HL-60 (cell line): ENCODE results near the gene TEX29.

Experiments used
- DNase-seq, 2 experiments: peaks; one replicate each; pipeline ENCODE4 v3.0.0-alpha.2; 2010 to 2020; ENCODE audit warnings: low read depth in 1 of 2, low spot score in 1 of 2
- H3K27ac ChIP-seq: fragments of 250-450 bp; sonication (Bioruptor Pico); replicated peaks from 2 replicates; pipeline ENCODE4 v1.5.1; 2020; ENCODE audit warnings: mild to moderate bottlenecking, moderate library complexity
- H3K27me3 ChIP-seq: fragments of 250-450 bp; sonication (Bioruptor Pico); 2 replicates; pipeline ENCODE4 v1.5.1; 2021; ENCODE audit warnings: mild to moderate bottlenecking, moderate library complexity; ENCODE audit not compliant: insufficient read depth, poor library complexity, severe bottlenecking
- H3K4me3 ChIP-seq: replicated peaks from 2 replicates; pipeline ENCODE4 v1.5.1; 2011; ENCODE audit warnings: mild to moderate bottlenecking, control low read depth, low read length; ENCODE audit not compliant: insufficient read depth
- CTCF ChIP-seq: IDR thresholded peaks from one replicate; pipeline ENCODE4 v1.5.1; 2011; ENCODE audit warnings: low read length, control low read depth, inconsistent platforms; ENCODE audit not compliant: insufficient read depth
- GABPA ChIP-seq: IDR thresholded peaks from 2 replicates; pipeline ENCODE4 v1.6.1; 2012; ENCODE audit warnings: low read depth
- POLR2AphosphoS5 ChIP-seq: IDR thresholded peaks from 2 replicates; pipeline ENCODE4 v1.6.1; 2012; ENCODE audit warnings: low read depth
- SPI1 ChIP-seq: IDR thresholded peaks from 2 replicates; pipeline ENCODE4 v1.6.1; 2012; ENCODE audit warnings: low read depth, mild to moderate bottlenecking, borderline replicate concordance
- TF ChIP-seq, protein P1 (sequence below): IDR thresholded peaks from 2 replicates; pipeline ENCODE4 v1.6.1; 2012; ENCODE audit warnings: low read depth; ENCODE audit not compliant: insufficient replicate concordance

Gene TEX29

DNA sequence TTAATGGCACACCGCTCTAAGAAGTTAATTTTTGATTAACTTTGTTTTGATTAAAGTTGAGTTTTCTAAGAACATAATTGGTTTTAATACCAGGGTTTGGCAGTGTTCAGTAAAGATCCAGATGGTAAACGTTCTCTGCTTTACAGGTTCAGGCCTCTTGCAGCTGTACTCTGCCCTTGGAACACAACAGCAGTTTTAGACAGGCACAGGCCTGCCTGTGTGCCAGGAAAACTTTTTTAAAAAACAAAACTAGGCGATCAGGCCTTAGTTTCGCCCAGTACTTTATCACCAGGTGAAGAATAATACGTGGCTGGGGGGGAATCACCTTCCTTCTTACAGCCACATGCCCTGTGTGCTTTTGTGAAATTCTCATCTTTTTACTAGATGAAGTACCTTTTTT is 38.0 kb upstream of the TEX29 start:
- Histone ChIP-seq H3K4me3 (no peak overlapping the region), H3K27ac (no peak overlapping the region), H3K27me3 (no peaks in the 10 kb centered on the region)
- TF ChIP-seq CTCF (no peak), GABPA (no peak), POLR2AphosphoS5 (no peak)
- no peak for DNase-seq

GRCh38 chr13:111282997-111283396 is 37.4 kb upstream of the TEX29 start:
- Histone ChIP-seq H3K27me3 (no peaks in the 10 kb centered on the region), H3K4me3 (no peak overlapping the region), H3K27ac (no peak overlapping the region)
- TF ChIP-seq POLR2AphosphoS5: no peak
- TF ChIP-seq CTCF: no peak
- no peak for TF ChIP-seq SPI1
- no peak for TF ChIP-seq GABPA
- TF ChIP-seq, protein P1, sequence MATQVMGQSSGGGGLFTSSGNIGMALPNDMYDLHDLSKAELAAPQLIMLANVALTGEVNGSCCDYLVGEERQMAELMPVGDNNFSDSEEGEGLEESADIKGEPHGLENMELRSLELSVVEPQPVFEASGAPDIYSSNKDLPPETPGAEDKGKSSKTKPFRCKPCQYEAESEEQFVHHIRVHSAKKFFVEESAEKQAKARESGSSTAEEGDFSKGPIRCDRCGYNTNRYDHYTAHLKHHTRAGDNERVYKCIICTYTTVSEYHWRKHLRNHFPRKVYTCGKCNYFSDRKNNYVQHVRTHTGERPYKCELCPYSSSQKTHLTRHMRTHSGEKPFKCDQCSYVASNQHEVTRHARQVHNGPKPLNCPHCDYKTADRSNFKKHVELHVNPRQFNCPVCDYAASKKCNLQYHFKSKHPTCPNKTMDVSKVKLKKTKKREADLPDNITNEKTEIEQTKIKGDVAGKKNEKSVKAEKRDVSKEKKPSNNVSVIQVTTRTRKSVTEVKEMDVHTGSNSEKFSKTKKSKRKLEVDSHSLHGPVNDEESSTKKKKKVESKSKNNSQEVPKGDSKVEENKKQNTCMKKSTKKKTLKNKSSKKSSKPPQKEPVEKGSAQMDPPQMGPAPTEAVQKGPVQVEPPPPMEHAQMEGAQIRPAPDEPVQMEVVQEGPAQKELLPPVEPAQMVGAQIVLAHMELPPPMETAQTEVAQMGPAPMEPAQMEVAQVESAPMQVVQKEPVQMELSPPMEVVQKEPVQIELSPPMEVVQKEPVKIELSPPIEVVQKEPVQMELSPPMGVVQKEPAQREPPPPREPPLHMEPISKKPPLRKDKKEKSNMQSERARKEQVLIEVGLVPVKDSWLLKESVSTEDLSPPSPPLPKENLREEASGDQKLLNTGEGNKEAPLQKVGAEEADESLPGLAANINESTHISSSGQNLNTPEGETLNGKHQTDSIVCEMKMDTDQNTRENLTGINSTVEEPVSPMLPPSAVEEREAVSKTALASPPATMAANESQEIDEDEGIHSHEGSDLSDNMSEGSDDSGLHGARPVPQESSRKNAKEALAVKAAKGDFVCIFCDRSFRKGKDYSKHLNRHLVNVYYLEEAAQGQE: no peak
- DNase-seq: no peak

GRCh38 chr13:111283457-111283856 is 37.0 kb upstream of the TEX29 start:
- no peaks in the 10 kb centered on the region for H3K27me3 ChIP-seq
- no peak overlapping the region for H3K4me3 ChIP-seq
- no peak overlapping the region for H3K27ac ChIP-seq
- DNase-seq: no peak
- TF ChIP-seq POLR2AphosphoS5 (no peak), CTCF (no peak), GABPA (no peak), SPI1 (no peak)
- TF ChIP-seq, protein P1: no peak

GRCh38 chr13:111283991-111284390 is 36.5 kb upstream of the TEX29 start:
- TF ChIP-seq GABPA (no peak), CTCF (no peak), POLR2AphosphoS5 (no peak), SPI1 (no peak)
- TF ChIP-seq, protein P1: no peak
- Histone ChIP-seq H3K4me3 (no peak overlapping the region), H3K27ac (no peak overlapping the region), H3K27me3 (no peaks in the 10 kb centered on the region)
- DNase-seq: no peak
